Activated CD4-positive, alpha-beta T cell treated with anti-CD3 and anti-CD28 coated beads for 36 hours (primary cell): ENCODE data around the gene STK16. TPM values are rescaled to one million over a fixed set of nuclear protein-coding genes. Genes with fewer than 3 reads are reported as not detected.

ENCODE experiments used
- ATAC-seq: fragments of 200-7000 bp; cut with Tn5 transposase; one replicate; pipeline ENCODE4 v1.10.0; 2021; ENCODE audit warnings: mild to moderate bottlenecking, moderate library complexity
- CTCF ChIA-PET: fragments of 350-600 bp; sonication (Branson Sonifier 250); formaldehyde crosslinking; loops from one replicate; lab custom pipeline; 2021; ENCODE audit warnings: antibody characterized with exemption; lab: Charles Lee
- POLR2A ChIA-PET: fragments of 350-600 bp; sonication (Branson Sonifier 250); formaldehyde crosslinking; loops from one replicate; lab custom pipeline; 2021; ENCODE audit warnings: antibody characterized with exemption, inconsistent platforms; lab: Charles Lee
- DNase-seq: peaks from one replicate; pipeline ENCODE4 v3.0.0-alpha.2; 2020
- H3K27ac Mint-ChIP-seq: one replicate; pipeline ENCODE4 v1.8.0; 2021; ENCODE audit warnings: mixed read lengths
- H3K27me3 Mint-ChIP-seq: one replicate; pipeline ENCODE4 v1.8.0; 2021; ENCODE audit warnings: mixed read lengths
- H3K36me3 Mint-ChIP-seq: one replicate; pipeline ENCODE4 v1.8.0; 2021; ENCODE audit warnings: low read depth, mixed read lengths
- H3K4me1 Mint-ChIP-seq: one replicate; pipeline ENCODE4 v1.8.0; 2021; ENCODE audit warnings: mixed read lengths
- H3K4me3 Mint-ChIP-seq: one replicate; pipeline ENCODE4 v1.8.0; 2021; ENCODE audit warnings: mild to moderate bottlenecking, moderate library complexity, mixed read lengths
- H3K9me3 Mint-ChIP-seq: one replicate; pipeline ENCODE4 v1.8.0; 2021; ENCODE audit warnings: low read depth, mixed read lengths
- intact Hi-C, 2 experiments: fragments of 100-400 bp; cut with DNase I in 1 of 2; cut with micrococcal nuclease in 1 of 2; formaldehyde crosslinking; loops; one replicate each; pipeline versions ENCODE4 v1.14.2 to v1.15.1; 2022 to 2024; cut with DNase I, micrococcal nuclease
- total RNA-seq, 2 experiments: library from RNA; stranded (reverse); gene quantifications; one replicate each; pipeline ENCODE4 v1.2.3, GENCODE V29; 2021

STK16 gene
- total RNA-seq, 2 experiments from 2014 or later: 34.3 to 35.4 TPM

- POLR2A ChIA-PET: no interaction called here
- Mint-ChIP-seq H3K27ac (peak overlapping the region; percentile 24), H3K36me3 (peaks cover 28% of the 10 kb centered on the region), H3K4me3 (no peak overlapping the region), H3K4me1 (peaks cover 30% of the 10 kb centered on the region), H3K9me3 (no peaks in the 10 kb centered on the region), H3K27me3 (no peaks in the 10 kb centered on the region)
- ATAC-seq (no peak), DNase-seq (no peak)
- intact Hi-C loops: no loop called here
- CTCF ChIA-PET: no interaction called here
Observed at GRCh38 chr2:219214141-219214540, 31.1 kb upstream of the STK16 start.

- Mint-ChIP-seq H3K4me1 (peaks cover 30% of the 10 kb centered on the region), H3K27me3 (no peaks in the 10 kb centered on the region), H3K36me3 (peaks cover 32% of the 10 kb centered on the region), H3K9me3 (no peaks in the 10 kb centered on the region), H3K4me3 (no peak overlapping the region), H3K27ac (no peak overlapping the region)
- ChIA-PET POLR2A (no interaction called here), CTCF (interaction anchor here (0.5 to 1.4 kb wide), 2 partner anchors 15 to 38 kb away, joined by 4 to 5 read pairs; partner anchors contain the start of gene CNPPD1)
- DNase-seq: no peak
- ATAC-seq: no peak
- intact Hi-C loops: no loop called here
Observed at GRCh38 chr2:219214786-219215185, 30.5 kb upstream of the STK16 start.

GRCh38 chr2:219215871-219216534 lies 29.3 kb upstream of the STK16 start:
- DNase-seq: no peak
- ATAC-seq: no peak
- Mint-ChIP-seq H3K4me3 (no peak overlapping the region), H3K9me3 (no peaks in the 10 kb centered on the region), H3K4me1 (peaks cover 29% of the 10 kb centered on the region), H3K36me3 (peaks cover 37% of the 10 kb centered on the region), H3K27ac (no peak overlapping the region), H3K27me3 (no peaks in the 10 kb centered on the region)
- ChIA-PET POLR2A (interaction anchor here (0.6 kb wide), 1 partner anchor 16 kb away, joined by 3 read pairs; no protein-coding TSS in a partner anchor), CTCF (interaction anchor here (0.5 to 1.4 kb wide), 7 partner anchors 9 to 423 kb away, joined by 3 to 5 read pairs (median 4); partner anchors contain the start of genes CNPPD1 and ZFAND2B)
- intact Hi-C loops: no loop called here

GRCh38 chr2:219216535-219216915 lies 28.8 kb upstream of the STK16 start:
- Mint-ChIP-seq H3K27ac (no peak overlapping the region), H3K4me1 (peaks cover 27% of the 10 kb centered on the region), H3K36me3 (peaks cover 37% of the 10 kb centered on the region), H3K9me3 (no peaks in the 10 kb centered on the region), H3K27me3 (no peaks in the 10 kb centered on the region), H3K4me3 (peak overlapping the region; percentile 39)
- DNase-seq: no peak
- no peak for ATAC-seq
- intact Hi-C loops: no loop called here
- CTCF ChIA-PET: interaction anchor here (0.5 to 3.0 kb wide), 9 partner anchors 10 to 422 kb away, joined by 3 to 15 read pairs (median 4); partner anchors contain the start of gene ZFAND2B
- POLR2A ChIA-PET: interaction anchor here (0.6 kb wide), 1 partner anchor 16 kb away, joined by 3 read pairs; no protein-coding TSS in a partner anchor

- DNase-seq (peak; percentile 64), ATAC-seq (peak; percentile 42)
- Mint-ChIP-seq H3K27me3 (no peaks in the 10 kb centered on the region), H3K27ac (peak overlapping the region; percentile 74), H3K4me1 (peaks cover 24% of the 10 kb centered on the region), H3K4me3 (peak overlapping the region; percentile 83), H3K9me3 (no peaks in the 10 kb centered on the region), H3K36me3 (peaks cover 40% of the 10 kb centered on the region)
- ChIA-PET POLR2A (interaction anchor here (0.6 to 2.8 kb wide), 6 partner anchors 9 to 36 kb away, joined by 3 to 8 read pairs (median 4); partner anchors contain the start of genes GLB1L, STK16, TUBA4A and ZFAND2B), CTCF (interaction anchor here (0.6 to 3.0 kb wide), 12 partner anchors 9 to 948 kb away, joined by 3 to 15 read pairs (median 6); partner anchors contain the start of genes AAMP, ANKZF1, ATG9A and CNPPD1)
- intact Hi-C loops: loop anchor here (1.0 to 2.0 kb wide), 7 partner anchors 12 to 77 kb away; partner anchors contain the start of genes DNAJB2 (in 2 of the 2), NHEJ1 (in 2 of the 2) and ZFAND2B (in 1 of the 2)
Observed at GRCh38 chr2:219218217-219218731, 27.0 kb upstream of the STK16 start.

- no peaks in the 10 kb centered on the region for H3K9me3 Mint-ChIP-seq
- DNase-seq: peak; percentile 94
- ChIA-PET POLR2A (interaction anchor here (1.0 to 2.8 kb wide), 4 partner anchors 10 to 33 kb away, joined by 3 to 8 read pairs (median 4); partner anchors contain the start of genes GLB1L, STK16 and ZFAND2B), CTCF (interaction anchor here (0.6 to 3.0 kb wide), 12 partner anchors 11 to 949 kb away, joined by 3 to 15 read pairs (median 6); partner anchors contain the start of genes AAMP, ANKZF1, ATG9A and CNPPD1)
- H3K27ac Mint-ChIP-seq: peak within 1 kb of the TSS; percentile 74
- ATAC-seq: peak; percentile 89
- H3K36me3 Mint-ChIP-seq: peaks cover 45% of the 10 kb centered on the region
- intact Hi-C loops: loop anchor here (1.0 to 2.0 kb wide), 9 partner anchors 10 to 76 kb away; partner anchors contain the start of genes ANKZF1 (in 2 of the 2), ATG9A (in 2 of the 2), DNAJB2 (in 2 of the 2) and NHEJ1 (in 2 of the 2)
- peak within 1 kb of the TSS; percentile 83 for H3K4me3 Mint-ChIP-seq
- no peaks in the 10 kb centered on the region for H3K27me3 Mint-ChIP-seq
- peaks cover 24% of the 10 kb centered on the region for H3K4me1 Mint-ChIP-seq
Observed at GRCh38 chr2:219218732-219219701, 26.3 kb upstream of the STK16 start, which contains the start of gene ABCB6. Gene ABCB6, minus strand, starts transcription at chr2:219218958. Its CDS starts 285 bp downstream, at chr2:219218673.

- ChIA-PET POLR2A (interaction anchor here (0.7 to 2.8 kb wide), 2 partner anchors 13 to 33 kb away, joined by 3 to 8 read pairs; partner anchors contain the start of genes TUBA4B and ZFAND2B), CTCF (interaction anchor here (0.7 to 2.8 kb wide), 7 partner anchors 10 to 340 kb away, joined by 3 to 15 read pairs (median 7); partner anchors contain the start of genes ANKZF1, ATG9A, CNPPD1 and NHEJ1)
- H3K4me3 Mint-ChIP-seq: no peak overlapping the region
- intact Hi-C loops: loop anchor here (1.0 to 2.0 kb wide), 5 partner anchors 9 to 75 kb away; partner anchors contain the start of genes ANKZF1 (in 2 of the 2), ATG9A (in 2 of the 2), DNAJB2 (in 1 of the 2) and NHEJ1 (in 1 of the 2)
- H3K9me3 Mint-ChIP-seq: no peaks in the 10 kb centered on the region
- no peak overlapping the region for H3K27ac Mint-ChIP-seq
- no peaks in the 10 kb centered on the region for H3K27me3 Mint-ChIP-seq
- ATAC-seq (no peak), DNase-seq (no peak)
- H3K36me3 Mint-ChIP-seq: peaks cover 48% of the 10 kb centered on the region
- H3K4me1 Mint-ChIP-seq: peaks cover 24% of the 10 kb centered on the region
Observed at GRCh38 chr2:219219784-219220532, 25.3 kb upstream of the STK16 start.

GRCh38 chr2:219220652-219221402 lies 24.5 kb upstream of the STK16 start:
- no peak for ATAC-seq
- Mint-ChIP-seq H3K4me3 (no peak overlapping the region), H3K4me1 (peaks cover 24% of the 10 kb centered on the region), H3K27ac (no peak overlapping the region), H3K27me3 (no peaks in the 10 kb centered on the region), H3K36me3 (peaks cover 55% of the 10 kb centered on the region), H3K9me3 (no peaks in the 10 kb centered on the region)
- no peak for DNase-seq
- POLR2A ChIA-PET: interaction anchor here (0.7 kb wide), 1 partner anchor 32 kb away, joined by 3 read pairs; the partner anchor contains the start of gene TUBA4B
- intact Hi-C loops: no loop called here
- CTCF ChIA-PET: interaction anchor here (0.6 to 2.8 kb wide), 4 partner anchors 23 to 61 kb away, joined by 3 to 15 read pairs (median 6); partner anchors contain the start of gene NHEJ1

- Mint-ChIP-seq H3K4me3 (no peak overlapping the region), H3K27me3 (no peaks in the 10 kb centered on the region), H3K36me3 (peaks cover 57% of the 10 kb centered on the region), H3K9me3 (no peaks in the 10 kb centered on the region), H3K4me1 (peaks cover 23% of the 10 kb centered on the region), H3K27ac (no peak overlapping the region)
- intact Hi-C loops: no loop called here
- no peak for ATAC-seq
- ChIA-PET POLR2A (no interaction called here), CTCF (interaction anchor here (0.7 to 2.4 kb wide), 5 partner anchors 51 to 187 kb away, joined by 3 to 7 read pairs (median 5); partner anchors contain the start of gene NHEJ1)
- DNase-seq: no peak
Observed at GRCh38 chr2:219221957-219222518, 23.2 kb upstream of the STK16 start.
